GM10847 (cell line): Measurements from ENCODE around the gene RPH3AL.

Experiments
- POLR2A ChIP-seq: IDR thresholded peaks from 2 replicates; pipeline ENCODE4 v1.6.1; 2011; ENCODE audit not compliant: insufficient read length; ENCODE audit errors: extremely low read depth

Gene RPH3AL

GRCh38 chr17:245611-246010 lies 107.0 kb downstream of the RPH3AL start:
- no peak for TF ChIP-seq POLR2A

DNA sequence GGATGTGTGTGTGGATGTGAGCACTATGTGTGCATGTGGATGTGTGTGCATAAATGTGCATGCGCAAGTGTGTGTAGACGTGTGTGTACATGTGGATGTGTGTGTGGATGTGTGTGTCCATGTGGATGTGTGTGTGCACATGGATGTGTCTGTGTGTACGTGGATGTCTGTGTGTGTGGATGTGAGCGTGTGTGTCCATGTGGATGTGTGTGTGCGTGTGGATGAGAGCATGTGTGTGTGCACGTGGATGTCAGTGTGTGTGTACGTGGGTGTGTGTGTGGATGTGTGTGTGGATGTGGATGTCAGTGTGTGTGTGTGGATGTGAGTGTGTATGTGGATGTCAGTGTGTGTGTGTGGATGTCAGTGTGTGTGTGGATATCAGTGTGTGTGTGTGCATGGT lies 107.6 kb downstream of the RPH3AL start:
- no peak for TF ChIP-seq POLR2A

GRCh38 chr17:238964-239259 lies 113.7 kb downstream of the RPH3AL start:
- TF ChIP-seq POLR2A = no peak

DNA sequence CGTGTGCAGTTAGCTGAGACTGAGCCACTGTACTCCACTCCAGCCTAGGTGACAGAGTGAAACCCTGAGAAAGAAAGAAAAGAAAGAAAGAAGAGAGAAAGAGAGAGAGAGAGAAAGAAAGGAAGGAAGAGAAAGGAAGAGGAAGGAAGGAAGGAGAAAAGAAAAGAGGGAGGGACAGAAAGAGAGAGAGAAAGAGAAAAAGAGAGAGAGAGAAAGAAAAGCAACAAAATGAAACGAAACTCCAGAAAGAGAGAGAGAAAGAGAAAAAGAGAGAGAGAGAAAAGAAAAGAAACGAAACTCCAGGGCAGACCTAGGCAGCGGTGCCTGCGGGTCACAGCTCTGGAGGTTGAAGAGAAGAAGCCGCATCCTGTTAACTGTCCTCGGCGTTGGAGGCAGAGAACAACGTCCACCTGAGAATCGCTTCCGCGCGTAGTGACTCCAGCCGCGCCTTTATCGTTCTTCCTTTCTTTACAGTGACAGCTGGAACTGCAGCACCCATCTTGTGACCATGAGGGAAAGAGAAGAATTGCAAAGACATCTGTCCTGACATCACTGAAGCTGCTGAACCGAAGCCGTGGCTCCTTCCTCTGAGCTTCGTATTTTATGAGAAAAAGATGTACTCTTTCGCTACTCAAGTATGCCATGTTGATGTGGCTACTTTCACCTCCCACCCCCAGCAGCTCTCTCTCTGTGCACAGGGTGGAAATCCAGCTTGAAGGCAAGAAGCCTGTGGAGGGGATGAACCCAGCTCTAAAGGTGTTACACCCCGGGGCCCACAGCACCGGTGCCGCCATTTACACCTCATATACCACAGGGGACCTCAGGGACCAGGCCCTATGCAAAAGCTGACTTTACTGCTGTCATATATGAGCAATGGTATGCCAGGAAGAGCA lies 114.3 kb downstream of the RPH3AL start:
- no peak for TF ChIP-seq POLR2A

- no peak for TF ChIP-seq POLR2A
Measured at GRCh38 chr17:237406-237955, 115.1 kb downstream of the RPH3AL start.

- no peak for TF ChIP-seq POLR2A
Measured at GRCh38 chr17:236641-237405, 115.8 kb downstream of the RPH3AL start.

- no peak for TF ChIP-seq POLR2A
Measured at GRCh38 chr17:235831-236640, 116.6 kb downstream of the RPH3AL start.

DNA sequence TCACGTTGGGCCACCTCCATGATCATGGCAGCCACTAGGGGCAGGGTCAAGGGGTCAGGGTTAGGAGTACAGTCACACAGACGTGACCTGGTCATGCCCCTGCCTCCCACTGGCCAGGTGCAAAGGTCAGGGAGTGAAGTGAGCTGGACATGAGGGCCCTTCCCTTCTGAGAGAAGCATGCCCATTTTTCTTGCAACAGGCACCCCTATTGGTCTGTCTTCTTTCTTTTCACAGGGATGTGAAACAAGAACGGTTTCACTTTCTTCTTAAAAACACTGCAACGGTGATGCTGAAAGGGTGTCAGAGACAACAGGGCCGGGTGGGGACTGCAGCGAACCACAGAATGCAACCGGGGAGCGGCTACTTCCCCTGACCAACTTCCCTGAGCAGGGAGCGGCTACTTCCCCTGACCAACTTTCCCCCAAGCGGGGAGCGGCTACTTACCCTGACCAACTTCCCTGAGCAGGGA lies 119.1 kb downstream of the RPH3AL start:
- no peak for TF ChIP-seq POLR2A

GRCh38 chr17:231966-232807 lies 120.4 kb downstream of the RPH3AL start:
- no peak for TF ChIP-seq POLR2A

DNA sequence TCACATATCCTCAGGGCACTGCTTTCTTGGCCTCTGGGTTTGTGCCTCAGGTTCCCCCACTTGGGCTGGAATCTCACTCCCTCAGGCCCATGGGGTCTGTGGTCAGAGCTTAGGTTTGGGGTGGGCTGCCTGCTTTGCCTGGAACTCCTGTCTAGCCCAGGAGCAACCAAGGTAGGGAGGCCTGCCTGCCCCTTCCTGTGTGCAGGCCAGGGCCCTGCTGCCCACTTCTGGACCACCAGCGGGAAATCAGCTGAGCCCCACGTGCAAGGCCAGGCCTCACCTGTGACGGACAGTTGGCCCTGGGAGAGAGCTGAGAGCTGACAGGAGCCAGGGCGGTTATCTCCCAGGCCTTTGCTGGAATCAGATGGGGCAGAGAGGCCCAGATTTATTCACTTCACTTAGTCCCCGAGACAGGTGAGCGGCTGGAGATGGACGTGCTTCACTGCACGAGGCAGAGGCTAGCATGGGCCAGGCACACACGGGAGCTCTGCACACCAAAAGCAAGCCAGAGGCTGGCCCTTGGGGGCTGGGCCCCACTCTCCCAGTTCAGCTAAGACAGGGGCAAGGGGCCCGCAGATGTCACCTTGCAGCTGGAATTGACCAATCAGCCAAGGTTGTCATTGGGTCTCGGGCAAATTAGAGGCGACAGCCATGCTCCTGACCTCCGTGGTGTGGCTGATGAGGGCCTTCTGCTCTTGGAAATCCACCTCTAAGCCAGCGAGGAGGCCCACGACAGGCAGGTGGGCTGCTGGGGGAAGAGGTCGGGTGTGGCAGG lies 121.2 kb downstream of the RPH3AL start:
- TF ChIP-seq POLR2A = no peak

DNA sequence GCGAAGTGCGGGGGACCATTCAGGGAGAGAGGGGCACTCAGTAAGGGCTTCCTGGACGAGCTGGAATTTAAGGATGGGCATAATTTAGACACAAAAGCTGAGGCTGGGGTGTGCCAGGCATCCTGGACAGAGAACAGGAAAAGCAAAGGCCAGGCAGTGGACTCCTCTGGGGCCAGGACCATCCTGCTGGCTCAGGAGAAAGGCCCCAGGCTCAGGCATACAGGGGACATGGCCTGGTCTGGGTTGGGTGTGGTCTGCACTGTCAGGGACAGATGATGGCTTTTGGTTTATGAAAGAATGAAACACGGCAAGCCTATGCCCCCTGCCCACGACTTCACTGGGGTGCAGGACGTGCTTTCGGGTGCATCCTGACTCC lies 122.2 kb downstream of the RPH3AL start:
- TF ChIP-seq POLR2A = no peak

DNA sequence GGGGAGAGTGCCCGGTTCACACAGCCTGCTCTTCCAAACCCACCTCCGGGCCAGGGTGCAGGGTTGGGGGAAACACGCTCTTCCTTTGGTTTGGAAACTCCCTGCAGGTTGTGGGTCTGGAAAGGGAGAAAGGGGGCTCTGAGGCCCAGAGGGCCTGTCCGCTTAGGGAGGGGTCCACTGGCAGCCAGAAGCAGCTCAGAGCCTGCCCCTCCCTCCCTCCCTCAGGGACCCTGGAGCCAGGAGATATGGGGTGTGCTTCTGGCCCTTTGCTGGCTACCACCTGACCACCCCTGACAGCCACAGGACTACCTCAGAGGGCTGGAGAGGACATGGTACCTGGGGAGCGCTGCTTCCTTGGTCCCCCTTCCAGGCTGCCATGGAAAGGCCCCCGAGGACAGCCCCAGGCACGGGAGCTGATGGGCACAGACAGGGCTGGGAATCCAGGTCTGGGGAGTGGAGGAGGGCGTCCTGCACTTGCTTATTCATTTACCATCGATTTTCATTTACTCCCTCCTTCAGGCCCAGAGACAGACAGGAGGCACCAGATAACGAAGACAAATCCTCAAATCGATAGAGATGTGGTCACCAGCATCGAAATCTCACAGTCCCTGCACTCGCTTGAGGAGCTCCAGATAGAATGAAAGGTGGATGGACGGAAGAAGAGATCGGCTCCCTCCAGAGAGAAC lies 122.8 kb downstream of the RPH3AL start:
- no peak for TF ChIP-seq POLR2A
